ENCODE data around the gene MCAM.

DNA sequence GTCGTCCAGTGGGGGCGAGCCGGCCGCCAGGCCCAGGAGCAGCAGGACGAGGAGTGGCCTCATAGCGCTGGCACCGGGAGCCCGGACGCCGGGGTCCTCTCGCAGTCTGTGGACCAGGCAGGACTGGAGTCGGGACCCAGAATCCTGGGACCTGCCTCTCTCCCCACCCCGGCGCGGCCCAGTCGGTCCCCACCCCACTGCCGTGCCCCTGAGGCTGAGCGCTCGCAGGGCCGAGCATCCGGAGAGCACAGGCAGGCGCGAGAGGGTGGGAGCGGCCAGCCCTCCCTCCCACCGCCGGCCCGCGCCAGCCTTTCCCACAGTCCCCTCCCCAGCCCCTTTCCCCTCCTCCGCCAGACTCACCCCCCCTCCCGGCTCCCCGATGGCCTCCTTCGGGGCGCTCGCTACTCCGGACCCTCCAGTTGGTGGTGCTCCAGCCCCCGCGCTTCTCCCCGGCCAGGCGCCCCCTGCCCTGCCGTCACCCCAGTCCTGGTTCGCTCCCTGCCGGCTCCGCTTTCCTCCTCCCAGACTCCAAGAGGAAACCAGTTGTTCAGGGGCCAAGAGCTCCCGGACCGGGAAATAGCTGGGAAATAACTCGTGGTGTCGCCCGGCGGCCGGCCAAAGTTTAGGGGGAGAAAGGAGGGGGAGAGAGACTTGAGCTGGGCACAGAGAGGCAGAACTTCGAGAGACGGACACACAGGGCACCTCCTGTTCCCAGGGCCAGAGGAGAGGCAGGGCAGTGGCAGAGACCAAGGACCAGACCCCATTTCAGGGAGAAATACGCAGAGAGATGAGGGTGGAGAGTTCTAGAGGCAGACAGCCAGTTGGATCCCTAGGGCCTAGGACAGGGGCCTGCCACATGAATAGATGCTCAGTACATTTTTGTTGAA is 23.6 kb upstream of the MCAM start, which contains the start of gene C1QTNF5:
- TF ChIP-seq, protein P1, sequence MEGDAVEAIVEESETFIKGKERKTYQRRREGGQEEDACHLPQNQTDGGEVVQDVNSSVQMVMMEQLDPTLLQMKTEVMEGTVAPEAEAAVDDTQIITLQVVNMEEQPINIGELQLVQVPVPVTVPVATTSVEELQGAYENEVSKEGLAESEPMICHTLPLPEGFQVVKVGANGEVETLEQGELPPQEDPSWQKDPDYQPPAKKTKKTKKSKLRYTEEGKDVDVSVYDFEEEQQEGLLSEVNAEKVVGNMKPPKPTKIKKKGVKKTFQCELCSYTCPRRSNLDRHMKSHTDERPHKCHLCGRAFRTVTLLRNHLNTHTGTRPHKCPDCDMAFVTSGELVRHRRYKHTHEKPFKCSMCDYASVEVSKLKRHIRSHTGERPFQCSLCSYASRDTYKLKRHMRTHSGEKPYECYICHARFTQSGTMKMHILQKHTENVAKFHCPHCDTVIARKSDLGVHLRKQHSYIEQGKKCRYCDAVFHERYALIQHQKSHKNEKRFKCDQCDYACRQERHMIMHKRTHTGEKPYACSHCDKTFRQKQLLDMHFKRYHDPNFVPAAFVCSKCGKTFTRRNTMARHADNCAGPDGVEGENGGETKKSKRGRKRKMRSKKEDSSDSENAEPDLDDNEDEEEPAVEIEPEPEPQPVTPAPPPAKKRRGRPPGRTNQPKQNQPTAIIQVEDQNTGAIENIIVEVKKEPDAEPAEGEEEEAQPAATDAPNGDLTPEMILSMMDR (IDR thresholded peaks at IDR 0.05) = no peak
- no peak for TF ChIP-seq POLR2A (IDR thresholded peaks at IDR 0.05)

All from Peyer's patch (tissue), 4 donors.